GM23338 (cell line): ENCODE measurements around the gene MGLL. TPM values are rescaled to one million over a fixed set of nuclear protein-coding genes. Genes with fewer than 3 reads are reported as not detected.

Experiments
- ATAC-seq: fragments of 200-7000 bp; cut with Tn5 transposase; 3 replicates; pipeline ENCODE4 v1.9.1; 2020
- DNase-seq: peaks from one replicate; pipeline ENCODE4 v3.0.0-alpha.2; 2015; ENCODE audit warnings: low spot score
- H2AFZ ChIP-seq: fragments of 200-600 bp; sonication (generic); 2 replicates; pipeline ENCODE4 v1.8.0; 2016; ENCODE audit warnings: antibody characterized with exemption, mild to moderate bottlenecking, moderate library complexity
- H3F3A ChIP-seq: fragments of 200-600 bp; sonication (generic); replicated peaks from 2 replicates; pipeline ENCODE4 v1.8.0; 2017; ENCODE audit warnings: antibody characterized with exemption, mixed run types, low read depth
- H3K27ac ChIP-seq: fragments of 200-600 bp; sonication (generic); 2 replicates; pipeline ENCODE4 v1.6.1; 2016; ENCODE audit warnings: low read depth
- H3K27me3 ChIP-seq: fragments of 200-600 bp; sonication (generic); 2 replicates; pipeline ENCODE4 v1.8.0; 2016; ENCODE audit warnings: mild to moderate bottlenecking, mixed run types, moderate library complexity; ENCODE audit not compliant: insufficient read depth
- H3K36me3 ChIP-seq: fragments of 200-600 bp; sonication (generic); 2 replicates; pipeline ENCODE4 v1.8.0; 2016; ENCODE audit warnings: mild to moderate bottlenecking; ENCODE audit not compliant: insufficient read depth
- H3K4me1 ChIP-seq: fragments of 200-600 bp; sonication (generic); 2 replicates; pipeline ENCODE4 v1.8.0; 2016; ENCODE audit warnings: mild to moderate bottlenecking, moderate library complexity; ENCODE audit not compliant: insufficient read depth
- H3K4me2 ChIP-seq: fragments of 200-600 bp; sonication (generic); 2 replicates; pipeline ENCODE4 v1.7.1; 2017; ENCODE audit warnings: mixed run types
- H3K4me3 ChIP-seq: fragments of 200-600 bp; sonication (generic); 2 replicates; pipeline ENCODE4 v1.6.1; 2016; ENCODE audit warnings: mixed run types
- H3K79me2 ChIP-seq: fragments of 200-600 bp; sonication (generic); replicated peaks from 2 replicates; pipeline ENCODE4 v1.8.0; 2017; ENCODE audit warnings: mild to moderate bottlenecking; ENCODE audit not compliant: insufficient read depth
- H3K9me2 ChIP-seq: fragments of 200-600 bp; sonication (generic); 2 replicates; pipeline ENCODE4 v1.8.0; 2017; ENCODE audit not compliant: insufficient read depth
- H4K20me1 ChIP-seq: fragments of 200-600 bp; sonication (generic); replicated peaks from 2 replicates; pipeline ENCODE4 v1.8.0; 2017; ENCODE audit warnings: mild to moderate bottlenecking; ENCODE audit not compliant: insufficient read depth
- H3K27ac Mint-ChIP-seq: 2 replicates; pipeline ENCODE4 v1.8.0; 2020; ENCODE audit warnings: inconsistent platforms, mild to moderate bottlenecking, moderate library complexity, mixed read lengths
- H3K27me3 Mint-ChIP-seq: 3 replicates; pipeline ENCODE4 v1.8.0; 2022; ENCODE audit warnings: low read depth, mild to moderate bottlenecking, moderate library complexity, mixed read lengths, inconsistent platforms; ENCODE audit not compliant: insufficient read depth, poor library complexity
- H3K36me3 Mint-ChIP-seq: 3 replicates; pipeline ENCODE4 v1.8.0; 2021; ENCODE audit warnings: low read depth, mild to moderate bottlenecking, inconsistent platforms, moderate library complexity, mixed read lengths
- H3K4me1 Mint-ChIP-seq: 3 replicates; pipeline ENCODE4 v1.8.0; 2020; ENCODE audit warnings: mild to moderate bottlenecking, inconsistent platforms, mixed read lengths
- H3K4me3 Mint-ChIP-seq: 3 replicates; pipeline ENCODE4 v1.8.0; 2021; ENCODE audit warnings: moderate library complexity, mild to moderate bottlenecking, inconsistent platforms, mixed read lengths
- H3K9me3 Mint-ChIP-seq: 3 replicates; pipeline ENCODE4 v1.8.0; 2020; ENCODE audit warnings: moderate library complexity, mild to moderate bottlenecking, inconsistent platforms, mixed read lengths
- polyA plus RNA-seq: library from polyadenylated mRNA; unstranded; fragments of >200 nt; fragmentation: Nextera tagmentation; extraction: Ambion mirVana; gene quantifications from 2 replicates; pipeline ENCODE4 v1.2.1, GENCODE V29; 2016
- total RNA-seq: library from RNA; depleted of rRNA; stranded (reverse); fragments of >200 nt; shearing (Covaris generic); gene quantifications from 2 replicates; pipeline ENCODE4 v1.2.3, GENCODE V29; 2014
- TF ChIP-seq, protein P1 (sequence below): fragments of 250-450 bp; sonication (Bioruptor Pico); IDR thresholded peaks from 2 replicates; pipeline ENCODE4 v1.5.0; 2020; ENCODE audit warnings: mild to moderate bottlenecking, moderate library complexity
- TF ChIP-seq, protein P2 (sequence below): IDR thresholded peaks from one replicate; pipeline ENCODE4 v1.6.1; 2018; ENCODE audit warnings: antibody characterized with exemption; ENCODE audit not compliant: unreplicated experiment
- TF ChIP-seq, protein P3 (sequence below), 2 experiments: fragments of 200-600 bp in 1 of 2; sonication (generic) in 1 of 2; conservative IDR thresholded peaks; 2 replicates each; pipeline versions ENCODE4 v1.5.1 to v1.6.1; 2016 to 2017; ENCODE audit warnings: antibody characterized with exemption in 2 of 2, low read depth in 2 of 2, mild to moderate bottlenecking in 2 of 2, moderate library complexity in 1 of 2
- TF ChIP-seq, protein P4 (sequence below): IDR thresholded peaks from 2 replicates; pipeline ENCODE4 v1.6.1; 2016; ENCODE audit warnings: antibody characterized with exemption

The MGLL gene
- total and polyA plus RNA-seq, 2 experiments from 2014 or later: 0.71 to 0.83 TPM

DNA sequence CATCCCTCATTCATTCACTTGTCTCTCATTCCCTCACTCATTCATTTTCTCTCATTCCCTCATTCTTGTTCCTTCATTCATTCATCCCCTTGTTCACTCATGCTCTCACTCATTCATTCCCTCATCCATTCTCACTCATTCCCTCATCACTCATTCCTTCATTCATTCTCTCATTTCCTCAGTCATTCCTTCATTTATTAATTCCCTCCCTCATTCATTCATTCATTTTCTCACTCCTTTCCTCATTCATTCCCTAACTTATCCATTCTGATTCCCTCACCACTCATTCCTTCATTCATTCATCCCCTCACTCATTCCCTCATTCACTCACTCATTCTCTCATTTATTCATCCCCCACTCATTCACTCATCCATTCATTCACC is 135.8 kb downstream of the MGLL start (continued):
- TF ChIP-seq, protein P1, sequence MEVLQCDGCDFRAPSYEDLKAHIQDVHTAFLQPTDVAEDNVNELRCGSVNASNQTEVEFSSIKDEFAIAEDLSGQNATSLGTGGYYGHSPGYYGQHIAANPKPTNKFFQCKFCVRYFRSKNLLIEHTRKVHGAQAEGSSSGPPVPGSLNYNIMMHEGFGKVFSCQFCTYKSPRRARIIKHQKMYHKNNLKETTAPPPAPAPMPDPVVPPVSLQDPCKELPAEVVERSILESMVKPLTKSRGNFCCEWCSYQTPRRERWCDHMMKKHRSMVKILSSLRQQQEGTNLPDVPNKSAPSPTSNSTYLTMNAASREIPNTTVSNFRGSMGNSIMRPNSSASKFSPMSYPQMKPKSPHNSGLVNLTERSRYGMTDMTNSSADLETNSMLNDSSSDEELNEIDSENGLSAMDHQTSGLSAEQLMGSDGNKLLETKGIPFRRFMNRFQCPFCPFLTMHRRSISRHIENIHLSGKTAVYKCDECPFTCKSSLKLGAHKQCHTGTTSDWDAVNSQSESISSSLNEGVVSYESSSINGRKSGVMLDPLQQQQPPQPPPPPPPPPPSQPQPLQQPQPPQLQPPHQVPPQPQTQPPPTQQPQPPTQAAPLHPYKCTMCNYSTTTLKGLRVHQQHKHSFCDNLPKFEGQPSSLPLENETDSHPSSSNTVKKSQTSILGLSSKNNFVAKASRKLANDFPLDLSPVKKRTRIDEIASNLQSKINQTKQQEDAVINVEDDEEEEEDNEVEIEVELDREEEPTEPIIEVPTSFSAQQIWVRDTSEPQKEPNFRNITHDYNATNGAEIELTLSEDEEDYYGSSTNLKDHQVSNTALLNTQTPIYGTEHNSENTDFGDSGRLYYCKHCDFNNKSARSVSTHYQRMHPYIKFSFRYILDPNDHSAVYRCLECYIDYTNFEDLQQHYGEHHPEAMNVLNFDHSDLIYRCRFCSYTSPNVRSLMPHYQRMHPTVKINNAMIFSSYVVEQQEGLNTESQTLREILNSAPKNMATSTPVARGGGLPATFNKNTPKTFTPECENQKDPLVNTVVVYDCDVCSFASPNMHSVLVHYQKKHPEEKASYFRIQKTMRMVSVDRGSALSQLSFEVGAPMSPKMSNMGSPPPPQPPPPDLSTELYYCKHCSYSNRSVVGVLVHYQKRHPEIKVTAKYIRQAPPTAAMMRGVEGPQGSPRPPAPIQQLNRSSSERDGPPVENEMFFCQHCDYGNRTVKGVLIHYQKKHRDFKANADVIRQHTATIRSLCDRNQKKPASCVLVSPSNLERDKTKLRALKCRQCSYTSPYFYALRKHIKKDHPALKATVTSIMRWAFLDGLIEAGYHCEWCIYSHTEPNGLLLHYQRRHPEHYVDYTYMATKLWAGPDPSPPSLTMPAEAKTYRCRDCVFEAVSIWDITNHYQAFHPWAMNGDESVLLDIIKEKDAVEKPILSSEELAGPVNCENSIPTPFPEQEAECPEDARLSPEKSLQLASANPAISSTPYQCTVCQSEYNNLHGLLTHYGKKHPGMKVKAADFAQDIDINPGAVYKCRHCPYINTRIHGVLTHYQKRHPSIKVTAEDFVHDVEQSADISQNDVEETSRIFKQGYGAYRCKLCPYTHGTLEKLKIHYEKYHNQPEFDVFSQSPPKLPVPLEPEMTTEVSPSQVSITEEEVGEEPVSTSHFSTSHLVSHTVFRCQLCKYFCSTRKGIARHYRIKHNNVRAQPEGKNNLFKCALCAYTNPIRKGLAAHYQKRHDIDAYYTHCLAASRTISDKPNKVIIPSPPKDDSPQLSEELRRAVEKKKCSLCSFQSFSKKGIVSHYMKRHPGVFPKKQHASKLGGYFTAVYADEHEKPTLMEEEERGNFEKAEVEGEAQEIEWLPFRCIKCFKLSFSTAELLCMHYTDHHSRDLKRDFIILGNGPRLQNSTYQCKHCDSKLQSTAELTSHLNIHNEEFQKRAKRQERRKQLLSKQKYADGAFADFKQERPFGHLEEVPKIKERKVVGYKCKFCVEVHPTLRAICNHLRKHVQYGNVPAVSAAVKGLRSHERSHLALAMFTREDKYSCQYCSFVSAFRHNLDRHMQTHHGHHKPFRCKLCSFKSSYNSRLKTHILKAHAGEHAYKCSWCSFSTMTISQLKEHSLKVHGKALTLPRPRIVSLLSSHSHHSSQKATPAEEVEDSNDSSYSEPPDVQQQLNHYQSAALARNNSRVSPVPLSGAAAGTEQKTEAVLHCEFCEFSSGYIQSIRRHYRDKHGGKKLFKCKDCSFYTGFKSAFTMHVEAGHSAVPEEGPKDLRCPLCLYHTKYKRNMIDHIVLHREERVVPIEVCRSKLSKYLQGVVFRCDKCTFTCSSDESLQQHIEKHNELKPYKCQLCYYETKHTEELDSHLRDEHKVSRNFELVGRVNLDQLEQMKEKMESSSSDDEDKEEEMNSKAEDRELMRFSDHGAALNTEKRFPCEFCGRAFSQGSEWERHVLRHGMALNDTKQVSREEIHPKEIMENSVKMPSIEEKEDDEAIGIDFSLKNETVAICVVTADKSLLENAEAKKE (CRISPR knock-in tag): no peak
- TF ChIP-seq, protein P2, sequence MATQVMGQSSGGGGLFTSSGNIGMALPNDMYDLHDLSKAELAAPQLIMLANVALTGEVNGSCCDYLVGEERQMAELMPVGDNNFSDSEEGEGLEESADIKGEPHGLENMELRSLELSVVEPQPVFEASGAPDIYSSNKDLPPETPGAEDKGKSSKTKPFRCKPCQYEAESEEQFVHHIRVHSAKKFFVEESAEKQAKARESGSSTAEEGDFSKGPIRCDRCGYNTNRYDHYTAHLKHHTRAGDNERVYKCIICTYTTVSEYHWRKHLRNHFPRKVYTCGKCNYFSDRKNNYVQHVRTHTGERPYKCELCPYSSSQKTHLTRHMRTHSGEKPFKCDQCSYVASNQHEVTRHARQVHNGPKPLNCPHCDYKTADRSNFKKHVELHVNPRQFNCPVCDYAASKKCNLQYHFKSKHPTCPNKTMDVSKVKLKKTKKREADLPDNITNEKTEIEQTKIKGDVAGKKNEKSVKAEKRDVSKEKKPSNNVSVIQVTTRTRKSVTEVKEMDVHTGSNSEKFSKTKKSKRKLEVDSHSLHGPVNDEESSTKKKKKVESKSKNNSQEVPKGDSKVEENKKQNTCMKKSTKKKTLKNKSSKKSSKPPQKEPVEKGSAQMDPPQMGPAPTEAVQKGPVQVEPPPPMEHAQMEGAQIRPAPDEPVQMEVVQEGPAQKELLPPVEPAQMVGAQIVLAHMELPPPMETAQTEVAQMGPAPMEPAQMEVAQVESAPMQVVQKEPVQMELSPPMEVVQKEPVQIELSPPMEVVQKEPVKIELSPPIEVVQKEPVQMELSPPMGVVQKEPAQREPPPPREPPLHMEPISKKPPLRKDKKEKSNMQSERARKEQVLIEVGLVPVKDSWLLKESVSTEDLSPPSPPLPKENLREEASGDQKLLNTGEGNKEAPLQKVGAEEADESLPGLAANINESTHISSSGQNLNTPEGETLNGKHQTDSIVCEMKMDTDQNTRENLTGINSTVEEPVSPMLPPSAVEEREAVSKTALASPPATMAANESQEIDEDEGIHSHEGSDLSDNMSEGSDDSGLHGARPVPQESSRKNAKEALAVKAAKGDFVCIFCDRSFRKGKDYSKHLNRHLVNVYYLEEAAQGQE: no peak

DNA sequence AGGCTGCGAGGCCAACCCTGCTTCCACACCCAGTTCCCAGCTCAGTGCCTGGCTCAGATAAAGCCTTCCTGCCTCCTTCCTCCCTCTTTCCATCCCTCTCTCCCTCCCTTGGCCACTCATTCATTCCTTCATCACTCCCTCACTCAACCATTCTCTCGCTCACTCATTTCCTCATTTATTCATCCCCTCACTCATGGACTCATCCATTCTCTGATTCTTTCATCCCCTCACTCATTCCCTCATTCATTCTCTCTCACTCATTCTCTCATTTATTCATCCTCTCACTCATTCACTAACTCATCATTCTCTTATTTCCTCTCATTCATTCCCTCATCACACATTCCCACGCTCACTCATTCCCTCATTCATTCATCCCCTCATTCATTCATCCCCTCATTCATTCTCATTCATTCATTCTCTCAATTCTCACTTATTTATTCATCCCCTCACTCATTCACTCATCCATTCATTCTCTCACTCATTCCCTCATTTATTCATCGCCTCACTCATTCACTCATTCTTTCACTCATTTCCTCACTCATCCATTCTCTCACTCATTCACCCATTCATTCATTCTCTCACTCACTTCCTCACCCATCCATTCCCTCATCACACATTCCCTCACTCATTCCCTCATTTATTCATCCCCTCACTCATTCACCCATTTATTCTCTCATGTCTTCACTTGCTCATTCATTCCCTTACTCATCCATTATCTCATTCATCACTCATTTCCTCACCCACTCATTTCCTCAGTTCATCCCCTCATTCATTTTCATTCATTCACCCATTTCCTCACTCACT is 136.4 kb downstream of the MGLL start:
- Histone ChIP-seq H3K4me1 (peaks cover 8% of the 10 kb centered on the region; the same call in 1 of the 2 replicates), H3F3A (no peaks in the 10 kb centered on the region), H3K27ac (no peak overlapping the region), H3K36me3 (no peaks in the 10 kb centered on the region), H4K20me1 (no peaks in the 10 kb centered on the region), H3K4me3 (no peak overlapping the region), H3K79me2 (no peaks in the 10 kb centered on the region), H2AFZ (no peak overlapping the region), H3K4me2 (no peak overlapping the region), H3K9me2 (0 out of 2 replicates have a peak, but pooled peaks cover 4% of the 10 kb centered on the region), H3K27me3 (no peaks in the 10 kb centered on the region)
- peaks cover 25% of the 10 kb centered on the region for H3K4me1 Mint-ChIP-seq
- no peaks in the 10 kb centered on the region; the same call in 2 of the 3 replicates for H3K9me3 Mint-ChIP-seq
- DNase-seq: no peak
- no peaks in the 10 kb centered on the region for H3K36me3 Mint-ChIP-seq
- H3K27me3 Mint-ChIP-seq: peaks cover 12% of the 10 kb centered on the region
- H3K27ac Mint-ChIP-seq: no peak overlapping the region
- no peak overlapping the region for H3K4me3 Mint-ChIP-seq
- ATAC-seq: no peak
- TF ChIP-seq, protein P3, sequence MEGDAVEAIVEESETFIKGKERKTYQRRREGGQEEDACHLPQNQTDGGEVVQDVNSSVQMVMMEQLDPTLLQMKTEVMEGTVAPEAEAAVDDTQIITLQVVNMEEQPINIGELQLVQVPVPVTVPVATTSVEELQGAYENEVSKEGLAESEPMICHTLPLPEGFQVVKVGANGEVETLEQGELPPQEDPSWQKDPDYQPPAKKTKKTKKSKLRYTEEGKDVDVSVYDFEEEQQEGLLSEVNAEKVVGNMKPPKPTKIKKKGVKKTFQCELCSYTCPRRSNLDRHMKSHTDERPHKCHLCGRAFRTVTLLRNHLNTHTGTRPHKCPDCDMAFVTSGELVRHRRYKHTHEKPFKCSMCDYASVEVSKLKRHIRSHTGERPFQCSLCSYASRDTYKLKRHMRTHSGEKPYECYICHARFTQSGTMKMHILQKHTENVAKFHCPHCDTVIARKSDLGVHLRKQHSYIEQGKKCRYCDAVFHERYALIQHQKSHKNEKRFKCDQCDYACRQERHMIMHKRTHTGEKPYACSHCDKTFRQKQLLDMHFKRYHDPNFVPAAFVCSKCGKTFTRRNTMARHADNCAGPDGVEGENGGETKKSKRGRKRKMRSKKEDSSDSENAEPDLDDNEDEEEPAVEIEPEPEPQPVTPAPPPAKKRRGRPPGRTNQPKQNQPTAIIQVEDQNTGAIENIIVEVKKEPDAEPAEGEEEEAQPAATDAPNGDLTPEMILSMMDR (conservative IDR thresholded peaks at IDR 0.05; ENCODE audit: low read depth in 2 of 2): no peak
- TF ChIP-seq, protein P4, sequence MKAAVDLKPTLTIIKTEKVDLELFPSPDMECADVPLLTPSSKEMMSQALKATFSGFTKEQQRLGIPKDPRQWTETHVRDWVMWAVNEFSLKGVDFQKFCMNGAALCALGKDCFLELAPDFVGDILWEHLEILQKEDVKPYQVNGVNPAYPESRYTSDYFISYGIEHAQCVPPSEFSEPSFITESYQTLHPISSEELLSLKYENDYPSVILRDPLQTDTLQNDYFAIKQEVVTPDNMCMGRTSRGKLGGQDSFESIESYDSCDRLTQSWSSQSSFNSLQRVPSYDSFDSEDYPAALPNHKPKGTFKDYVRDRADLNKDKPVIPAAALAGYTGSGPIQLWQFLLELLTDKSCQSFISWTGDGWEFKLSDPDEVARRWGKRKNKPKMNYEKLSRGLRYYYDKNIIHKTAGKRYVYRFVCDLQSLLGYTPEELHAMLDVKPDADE: no peak
